SHP77 treated with DMSO at 0.1 percent for 48 hours (cell line): ENCODE data around the gene CORO2A.

ENCODE experiments used
- DNase-seq: peaks from one replicate; lab custom pipeline; 2025; lab: John Stamatoyannopoulos, UW

The CORO2A gene

GRCh38 chr9:98219364-98219716 lies 26.9 kb upstream of the CORO2A start:
- DNase-seq: no peak

GRCh38 chr9:98218562-98219363 lies 26.3 kb upstream of the CORO2A start:
- no peak for DNase-seq

GRCh38 chr9:98217255-98217654 lies 24.8 kb upstream of the CORO2A start:
- no peak for DNase-seq

GRCh38 chr9:98216391-98216790 lies 24.0 kb upstream of the CORO2A start:
- no peak for DNase-seq

- peak; percentile 11 for DNase-seq
These were observed 23.4 kb upstream of the CORO2A start for GRCh38 chr9:98215821-98216220.

GRCh38 chr9:98215271-98215670 lies 22.8 kb upstream of the CORO2A start:
- no peak for DNase-seq

GRCh38 chr9:98214811-98215210 lies 22.4 kb upstream of the CORO2A start:
- no peak for DNase-seq

- no peak for DNase-seq
These were observed 18.8 kb upstream of the CORO2A start for GRCh38 chr9:98211260-98211659.

- no peak for DNase-seq
These were observed 18.0 kb upstream of the CORO2A start for GRCh38 chr9:98210435-98210834.

GRCh38 chr9:98209530-98209929 lies 17.1 kb upstream of the CORO2A start:
- DNase-seq: no peak

GRCh38 chr9:98208635-98209034 lies 16.2 kb upstream of the CORO2A start:
- no peak for DNase-seq

GRCh38 chr9:98207606-98208005 lies 15.2 kb upstream of the CORO2A start:
- no peak for DNase-seq

- no peak for DNase-seq
These were observed 14.3 kb upstream of the CORO2A start for GRCh38 chr9:98206754-98207153.

- DNase-seq: no peak
These were observed 12.3 kb upstream of the CORO2A start for GRCh38 chr9:98204692-98205091.

GRCh38 chr9:98203153-98203552 lies 10.7 kb upstream of the CORO2A start:
- no peak for DNase-seq

- DNase-seq: no peak
These were observed 9.8 kb upstream of the CORO2A start for GRCh38 chr9:98202252-98202651.

GRCh38 chr9:98201749-98202148 lies 9.3 kb upstream of the CORO2A start:
- no peak for DNase-seq

- no peak for DNase-seq
These were observed 8.7 kb upstream of the CORO2A start for GRCh38 chr9:98201102-98201501.

- DNase-seq: no peak
These were observed 7.1 kb upstream of the CORO2A start for GRCh38 chr9:98199388-98200033.

GRCh38 chr9:98195671-98196070 lies 3.2 kb upstream of the CORO2A start:
- no peak for DNase-seq

- no peak for DNase-seq
These were observed 1.0 kb upstream of the CORO2A start for GRCh38 chr9:98193336-98193944.

GRCh38 chr9:98191671-98192502 lies 550 bp downstream of the CORO2A start:
- no peak for DNase-seq
